T-helper 9 cell (primary cell): ENCODE data around the gene FRRS1.

ENCODE experiments used
- DNase-seq: peaks from one replicate; pipeline ENCODE4 v3.0.0-alpha.2; 2020

Gene FRRS1

GRCh38 chr1:99727575-99728185 is 38.8 kb downstream of the FRRS1 start:
- DNase-seq: no peak

DNA sequence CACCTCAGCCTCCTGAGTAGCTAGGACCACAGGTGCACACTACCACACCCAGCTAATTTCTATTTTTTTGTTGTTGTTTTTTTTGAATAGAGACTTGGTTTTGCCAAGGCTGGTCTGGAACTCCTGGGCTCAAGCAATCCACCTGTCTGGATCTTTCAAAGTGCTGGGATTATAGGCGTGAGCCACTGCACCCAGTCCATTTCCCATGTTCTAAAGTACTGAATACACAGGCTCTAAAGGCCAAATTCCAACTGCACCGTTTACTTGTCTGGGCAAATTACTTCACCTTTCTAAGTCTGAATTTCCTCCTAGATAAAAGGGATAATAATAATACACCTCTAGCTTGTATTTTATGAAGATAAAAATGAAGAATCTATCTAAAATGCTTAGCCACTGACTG is 39.6 kb downstream of the FRRS1 start:
- no peak for DNase-seq

DNA sequence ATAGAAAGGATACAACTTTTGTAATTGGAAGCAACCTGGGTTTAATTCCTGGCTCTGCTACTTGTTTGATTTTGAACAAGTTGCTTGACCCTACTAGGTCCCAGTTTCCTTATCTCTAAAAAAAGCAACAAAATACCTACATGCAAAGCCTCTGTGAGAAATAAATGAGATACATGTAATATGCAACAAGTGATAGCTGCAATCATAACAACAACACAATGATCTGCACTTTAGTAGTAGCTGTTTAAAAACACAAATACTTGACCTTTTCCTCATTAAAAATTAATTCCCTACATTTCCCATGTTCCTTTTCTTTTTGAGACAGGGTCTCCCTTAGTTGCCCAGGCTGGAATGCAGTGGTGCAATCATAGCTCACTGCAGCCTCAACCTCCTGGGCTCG is 40.0 kb downstream of the FRRS1 start:
- no peak for DNase-seq

- DNase-seq: no peak
Measured at GRCh38 chr1:99725996-99726395, 40.4 kb downstream of the FRRS1 start.

DNA sequence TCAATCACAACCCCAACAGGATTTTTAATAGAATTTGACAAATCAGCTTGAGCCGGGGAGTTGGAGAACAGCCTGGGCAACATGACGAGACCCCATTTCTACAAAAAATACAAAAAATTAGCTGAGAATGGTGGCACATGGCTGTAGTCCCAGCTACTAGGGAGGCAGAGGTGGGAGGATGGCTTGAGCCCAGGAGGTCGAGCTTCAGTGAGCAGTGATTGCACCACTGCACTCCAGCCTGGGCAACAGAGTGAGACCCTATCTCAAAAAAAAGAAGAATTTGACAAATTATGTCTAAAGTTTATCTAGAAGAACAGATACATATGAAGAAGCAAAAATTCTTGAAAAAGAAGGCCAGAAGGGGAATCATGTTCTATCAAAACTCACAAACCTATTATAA is 43.2 kb downstream of the FRRS1 start:
- DNase-seq: no peak

DNA sequence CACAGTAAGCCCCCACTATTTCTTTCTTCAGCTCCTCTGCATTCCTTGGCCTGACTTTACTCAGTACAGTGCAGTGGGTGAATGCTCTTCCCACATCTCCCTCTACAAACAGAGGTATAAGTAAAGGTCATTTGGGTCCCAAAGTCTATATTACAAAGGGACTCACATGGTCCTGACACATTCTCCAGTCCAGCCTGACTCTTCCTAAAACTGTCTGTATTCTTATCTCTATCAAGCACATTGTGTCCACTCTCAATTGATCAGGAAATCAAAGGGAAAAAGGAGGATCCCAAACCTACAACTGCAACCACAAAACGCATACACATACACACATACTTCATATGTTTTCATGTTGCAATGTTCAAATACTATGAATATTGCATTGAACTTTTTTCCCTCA is 49.4 kb downstream of the FRRS1 start:
- DNase-seq: no peak

- no peak for DNase-seq
Measured at GRCh38 chr1:99713006-99713405, 53.4 kb downstream of the FRRS1 start.

DNA sequence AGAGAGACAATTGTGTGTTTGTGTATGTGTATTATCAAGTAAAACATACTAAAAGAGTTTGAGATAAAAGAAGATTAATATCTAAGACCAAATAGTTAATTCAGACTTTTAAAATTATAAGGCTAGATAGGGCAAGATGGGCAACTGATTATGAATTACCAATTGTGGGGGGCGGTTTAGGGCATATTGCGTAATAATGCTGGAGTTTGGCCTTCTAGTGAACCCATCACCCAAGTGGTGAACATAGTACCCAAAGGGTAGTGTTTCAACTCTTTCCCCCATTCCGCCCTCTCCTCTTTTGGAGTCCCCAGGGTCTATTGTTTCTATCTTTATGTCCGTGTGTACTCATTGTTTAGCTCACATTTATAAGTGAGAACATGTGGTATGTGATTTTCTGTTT is 55.4 kb downstream of the FRRS1 start:
- no peak for DNase-seq

DNA sequence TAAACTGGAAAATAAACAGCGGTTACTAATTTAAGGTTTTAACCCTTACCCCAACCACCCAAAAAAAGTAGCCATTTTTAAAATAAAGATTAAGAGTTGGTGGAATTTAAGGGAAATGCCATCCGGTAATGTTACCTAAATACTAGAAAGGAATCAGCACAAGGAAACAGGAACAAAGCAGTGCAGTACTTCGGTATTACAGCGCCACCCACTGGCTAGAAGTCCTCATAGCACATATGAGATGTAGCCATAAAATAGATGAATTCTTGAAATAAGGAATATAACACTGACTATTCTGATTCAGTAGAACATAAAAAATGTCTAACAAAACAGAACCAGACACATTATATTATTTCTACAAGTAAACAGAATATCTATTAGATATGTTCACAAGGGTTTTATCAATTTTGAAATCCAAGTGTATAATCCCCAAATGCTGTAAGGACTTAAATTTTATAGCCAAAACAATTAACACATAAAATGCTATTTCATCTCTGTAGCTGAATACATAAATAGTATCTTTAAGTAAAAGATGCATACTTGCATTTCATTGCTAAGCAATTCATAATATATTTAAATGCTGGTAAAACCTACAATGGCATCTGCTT is 58.8 kb downstream of the FRRS1 start:
- DNase-seq: peak; percentile 47

DNA sequence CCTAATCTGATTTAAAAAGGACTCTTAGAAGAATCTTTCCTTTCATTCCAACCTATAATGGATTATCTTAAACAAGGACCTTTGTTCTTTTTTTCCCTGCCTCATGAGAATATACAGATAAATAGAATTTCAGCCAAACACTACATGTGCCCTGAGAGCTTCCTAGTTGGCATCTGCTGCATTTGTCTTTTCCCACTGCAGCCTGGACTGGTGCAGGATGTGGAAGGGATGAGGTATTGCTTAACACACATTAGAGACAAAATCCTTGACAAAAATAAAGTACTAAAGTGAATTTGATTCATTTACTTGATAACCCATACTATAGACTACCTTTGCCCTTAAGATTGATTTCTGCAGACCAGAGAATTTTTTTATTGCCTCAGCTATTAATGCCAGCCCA is 61.0 kb downstream of the FRRS1 start:
- no peak for DNase-seq

GRCh38 chr1:99704356-99704816 is 62.0 kb downstream of the FRRS1 start:
- no peak for DNase-seq

- no peak for DNase-seq
Measured at GRCh38 chr1:99702221-99702620, 64.2 kb downstream of the FRRS1 start.

DNA sequence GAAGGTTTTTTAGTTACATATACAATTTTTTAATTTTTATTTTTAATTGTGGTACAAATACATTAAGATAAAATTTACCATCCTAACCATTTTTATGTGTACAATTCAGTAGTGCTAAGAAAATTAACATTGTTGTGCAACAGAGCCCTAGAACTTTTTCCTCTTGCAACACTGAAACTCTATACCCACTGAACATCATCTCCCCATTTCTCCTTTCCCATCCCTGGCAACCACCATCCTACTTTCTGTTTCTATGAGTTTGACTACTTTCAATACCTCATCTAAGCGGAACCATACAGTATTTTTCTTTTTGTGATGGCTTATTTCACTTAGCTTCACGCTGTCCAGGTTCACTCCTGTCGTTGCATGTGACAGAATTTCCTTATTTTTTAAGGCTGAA is 66.4 kb downstream of the FRRS1 start:
- DNase-seq: no peak

DNA sequence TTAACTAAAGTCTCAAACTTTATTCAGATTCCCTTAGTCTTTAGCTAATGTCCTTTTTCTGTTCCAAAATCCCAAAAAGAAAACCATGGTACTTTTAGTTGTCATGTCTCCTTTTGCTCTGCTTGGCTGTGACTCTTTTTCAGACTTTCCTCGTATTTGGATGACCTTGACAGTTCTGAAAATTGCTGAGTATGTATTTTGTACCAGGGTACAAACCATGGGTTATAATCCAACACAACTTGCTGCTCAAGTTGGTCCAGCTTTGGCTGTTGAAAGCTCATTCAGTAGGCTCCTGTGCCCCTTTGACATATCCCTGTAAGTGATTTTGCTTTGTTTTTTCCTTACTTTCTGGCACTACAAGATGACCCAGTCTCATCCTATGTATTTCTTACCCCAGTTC is 68.9 kb downstream of the FRRS1 start:
- no peak for DNase-seq

DNA sequence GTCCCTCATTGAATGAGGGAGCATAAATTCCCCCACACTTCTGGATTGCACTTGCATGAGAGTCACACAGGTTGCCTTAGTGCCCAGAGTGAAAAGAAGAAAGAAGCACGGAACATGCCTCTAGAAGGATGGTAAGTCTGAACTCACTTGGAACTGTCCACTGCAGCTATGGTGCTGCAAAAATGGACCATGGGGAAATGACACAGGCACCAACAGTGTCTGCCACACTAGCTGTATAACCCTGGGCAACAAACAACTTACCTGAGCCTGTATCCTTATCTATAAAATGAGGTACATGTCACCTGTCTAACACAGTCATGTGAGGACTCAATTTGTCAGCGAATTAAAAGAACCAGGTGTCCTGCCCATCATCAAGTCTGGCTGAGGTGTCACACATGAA is 69.8 kb downstream of the FRRS1 start:
- no peak for DNase-seq

DNA sequence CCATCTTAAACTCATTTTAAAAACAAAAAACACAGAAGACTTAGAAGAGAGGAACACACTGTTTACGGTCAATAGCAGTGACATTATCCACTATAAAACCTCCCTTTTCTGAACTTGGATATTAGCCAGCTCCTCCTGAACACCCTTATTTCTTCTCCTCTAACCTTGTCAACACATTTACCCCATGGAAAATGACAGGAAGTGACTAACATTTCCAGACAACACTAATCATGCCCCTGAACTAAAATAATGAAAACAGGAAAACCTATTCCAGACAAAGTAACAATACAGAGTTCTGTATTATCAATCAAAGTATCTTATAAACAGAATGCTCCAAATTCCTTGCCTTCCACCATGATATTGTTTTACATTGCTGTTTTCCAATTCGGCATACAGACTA is 75.3 kb downstream of the FRRS1 start:
- no peak for DNase-seq

DNA sequence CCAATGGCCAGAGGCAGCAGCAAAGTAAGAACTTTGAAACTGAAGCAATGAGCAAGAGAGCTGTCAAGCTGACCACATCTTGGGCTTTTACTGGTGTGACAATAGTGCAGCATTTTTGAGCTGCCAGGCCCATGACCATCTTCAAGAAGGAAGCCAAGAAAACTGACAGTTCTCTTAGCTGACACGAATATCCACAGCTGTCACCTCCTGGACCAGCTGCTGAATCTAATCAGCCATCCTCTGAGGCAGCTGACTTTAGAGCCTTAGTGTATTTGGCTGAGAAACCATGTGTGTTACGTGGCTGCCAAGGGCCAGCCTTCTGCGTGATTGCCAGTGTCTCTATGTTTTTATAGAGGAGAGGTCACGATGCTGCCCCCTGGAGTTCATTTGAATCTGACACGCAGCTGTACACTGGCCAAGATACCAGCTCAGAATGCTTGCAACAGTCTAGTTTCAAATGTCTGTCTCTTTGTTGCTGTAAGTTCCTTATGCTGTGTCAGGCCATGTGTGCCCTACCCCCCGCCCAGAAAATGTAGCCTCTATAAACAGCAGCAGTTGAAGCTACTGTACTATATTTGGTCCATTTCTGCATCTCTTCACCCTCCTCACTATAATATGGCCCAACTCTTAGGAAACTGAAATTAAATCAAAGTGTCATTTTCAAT is 80.8 kb downstream of the FRRS1 start:
- DNase-seq: no peak

- no peak for DNase-seq
Measured at GRCh38 chr1:99682291-99682751, 84.1 kb downstream of the FRRS1 start.

DNA sequence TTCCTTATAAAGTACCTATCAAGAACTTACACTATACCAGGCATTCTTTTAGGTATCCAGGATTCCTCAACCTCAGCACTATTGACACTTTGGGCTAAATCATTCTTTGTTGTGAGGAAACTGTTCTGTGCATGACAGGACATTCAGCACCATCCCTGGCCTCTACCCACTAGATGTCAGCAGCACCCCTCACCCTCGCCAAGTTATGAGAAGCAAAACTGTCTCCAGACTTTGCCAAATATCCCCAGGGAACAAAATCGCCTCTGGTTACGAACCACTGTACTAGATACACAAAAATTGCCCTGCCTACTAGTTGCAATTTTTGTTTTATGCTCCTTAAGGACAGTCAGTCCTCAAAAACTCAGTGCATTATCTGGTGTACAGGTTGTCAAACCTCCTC is 84.9 kb downstream of the FRRS1 start:
- no peak for DNase-seq

- DNase-seq: no peak
Measured at GRCh38 chr1:99680270-99680669, 86.2 kb downstream of the FRRS1 start.

DNA sequence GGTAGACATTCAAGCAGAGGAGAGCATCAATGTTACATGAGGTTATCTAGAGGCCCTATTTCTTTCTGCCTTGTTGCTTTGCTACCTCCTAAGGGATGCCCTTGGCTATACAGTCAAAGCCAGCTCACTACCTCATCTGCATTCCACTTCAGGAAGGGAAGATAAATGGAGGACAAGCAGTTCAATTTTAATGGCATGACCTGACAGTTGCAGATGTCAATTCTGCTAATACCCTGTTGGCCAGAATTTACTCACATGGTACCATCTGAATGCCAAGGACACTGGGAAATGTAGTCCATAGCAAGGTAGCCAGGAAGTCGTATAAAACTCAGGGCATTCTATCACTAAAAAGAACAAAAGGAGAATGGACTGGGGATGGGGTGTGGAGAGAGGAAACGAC is 89.0 kb downstream of the FRRS1 start:
- no peak for DNase-seq

GRCh38 chr1:99676876-99677275 is 89.6 kb downstream of the FRRS1 start:
- no peak for DNase-seq

DNA sequence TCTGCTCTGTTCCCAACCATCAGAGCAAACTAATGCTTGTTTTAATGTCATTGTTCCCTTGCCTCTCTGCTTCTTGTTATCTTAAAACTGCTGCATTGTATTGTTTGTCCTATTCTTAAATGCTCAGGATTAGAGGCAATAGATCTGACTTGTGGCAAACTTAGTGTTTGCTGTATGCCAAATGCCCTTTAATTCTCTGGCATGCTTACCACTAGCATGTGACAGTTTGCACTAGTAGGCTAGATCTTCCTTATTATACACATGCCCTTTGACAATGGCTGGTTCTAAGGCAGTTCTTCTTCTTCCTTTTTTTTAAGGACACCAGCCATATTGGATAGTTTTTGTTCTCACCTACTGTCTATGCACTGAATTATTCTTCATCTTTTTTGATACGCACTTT is 90.4 kb downstream of the FRRS1 start:
- no peak for DNase-seq

DNA sequence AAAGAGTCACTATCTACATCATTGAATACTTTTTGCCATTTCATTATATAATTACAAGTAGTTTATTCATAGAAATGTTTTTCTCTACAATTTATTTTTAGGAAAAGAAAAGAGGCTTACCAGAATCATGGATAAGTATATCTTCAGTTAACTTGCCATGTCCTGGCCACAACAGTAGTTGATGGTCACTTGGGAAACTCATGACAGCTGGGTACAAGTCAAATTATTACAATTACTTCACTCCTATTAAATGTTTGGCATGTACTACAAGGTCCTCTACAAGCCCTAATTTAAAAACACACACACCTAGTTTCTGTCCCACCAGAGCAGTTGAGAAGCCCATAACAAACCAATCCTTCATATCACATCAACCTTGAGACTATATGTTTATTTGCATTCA is 91.1 kb downstream of the FRRS1 start:
- DNase-seq: no peak
